Smooth muscle cell (in vitro differentiated cells): ENCODE measurements around the gene RPTOR. TPM values are rescaled to one million over a fixed set of nuclear protein-coding genes. Genes with fewer than 3 reads are reported as not detected.
A peak's percentile ranks its signal among the peaks of the same experiment; 100 is the strongest.

Experiments
- DNase-seq: peaks from one replicate; lab custom pipeline; 2025; ENCODE audit not compliant: unreplicated experiment; lab: John Stamatoyannopoulos, UW
- H2AFZ ChIP-seq: fragments of 200-600 bp; sonication (generic); 2 replicates; pipeline ENCODE4 v1.6.0; 2016; ENCODE audit warnings: antibody characterized with exemption, low read depth, mild to moderate bottlenecking
- H3F3A ChIP-seq: fragments of 200-600 bp; sonication (generic); 2 replicates; pipeline ENCODE4 v1.6.0; 2017; ENCODE audit warnings: antibody characterized with exemption, low read depth
- H3K27ac ChIP-seq: fragments of 200-600 bp; sonication (generic); 2 replicates; pipeline ENCODE4 v1.5.1; 2016; ENCODE audit warnings: low read depth, mild to moderate bottlenecking
- H3K27me3 ChIP-seq: fragments of 200-600 bp; sonication (generic); 2 replicates; pipeline ENCODE4 v1.6.1; 2016; ENCODE audit warnings: low read depth, mild to moderate bottlenecking
- H3K36me3 ChIP-seq: fragments of 200-600 bp; sonication (generic); 2 replicates; pipeline ENCODE4 v1.5.1; 2016; ENCODE audit warnings: low read depth
- H3K4me1 ChIP-seq: fragments of 200-600 bp; sonication (generic); 2 replicates; pipeline ENCODE4 v1.5.1; 2016; ENCODE audit warnings: low read depth
- H3K4me2 ChIP-seq: fragments of 200-600 bp; sonication (generic); 2 replicates; pipeline ENCODE4 v1.6.0; 2016; ENCODE audit warnings: mild to moderate bottlenecking
- H3K4me3 ChIP-seq: fragments of 200-600 bp; sonication (generic); 2 replicates; pipeline ENCODE4 v1.5.1; 2016; ENCODE audit warnings: mild to moderate bottlenecking
- H3K79me2 ChIP-seq: fragments of 200-600 bp; sonication (generic); 2 replicates; pipeline ENCODE4 v1.6.0; 2016; ENCODE audit warnings: low read depth, mild to moderate bottlenecking
- H3K9ac ChIP-seq: fragments of 200-600 bp; sonication (generic); 2 replicates; pipeline ENCODE4 v1.6.0; 2016; ENCODE audit warnings: low read depth
- H3K9me3 ChIP-seq: fragments of 200-600 bp; sonication (generic); replicated peaks from 2 replicates; pipeline ENCODE4 v1.5.1; 2016; ENCODE audit warnings: low read depth
- H4K20me1 ChIP-seq: fragments of 200-600 bp; sonication (generic); 2 replicates; pipeline ENCODE4 v1.6.0; 2016; ENCODE audit warnings: low read depth
- WGBS: methylation state at CpG from one replicate; pipeline ENCODE4 v1.1.7; 2016; ENCODE audit warnings: low lambda C conversion rate; 5-methylcytosine and 5-hydroxymethylcytosine counted together
- polyA plus RNA-seq: library from polyadenylated mRNA; unstranded; fragments of >200 nt; fragmentation: Nextera tagmentation; extraction: Ambion mirVana; gene quantifications from 2 replicates; pipeline ENCODE4 v1.2.1, GENCODE V29; 2016
- total RNA-seq: library from RNA; depleted of rRNA; stranded (reverse); fragments of >200 nt; gene quantifications from 2 replicates; pipeline ENCODE4 v1.2.3, GENCODE V29; 2014
- TF ChIP-seq, protein P1 (sequence below): fragments of 200-600 bp; sonication (generic); IDR thresholded peaks from 2 replicates; pipeline ENCODE4 v1.5.1; 2017; ENCODE audit warnings: borderline replicate concordance, mild to moderate bottlenecking, antibody characterized with exemption; ENCODE audit not compliant: insufficient read depth, poor library complexity, severe bottlenecking

RPTOR gene
- total and polyA plus RNA-seq, 2 experiments from 2014 or later: 10.6 to 12.2 TPM

DNA sequence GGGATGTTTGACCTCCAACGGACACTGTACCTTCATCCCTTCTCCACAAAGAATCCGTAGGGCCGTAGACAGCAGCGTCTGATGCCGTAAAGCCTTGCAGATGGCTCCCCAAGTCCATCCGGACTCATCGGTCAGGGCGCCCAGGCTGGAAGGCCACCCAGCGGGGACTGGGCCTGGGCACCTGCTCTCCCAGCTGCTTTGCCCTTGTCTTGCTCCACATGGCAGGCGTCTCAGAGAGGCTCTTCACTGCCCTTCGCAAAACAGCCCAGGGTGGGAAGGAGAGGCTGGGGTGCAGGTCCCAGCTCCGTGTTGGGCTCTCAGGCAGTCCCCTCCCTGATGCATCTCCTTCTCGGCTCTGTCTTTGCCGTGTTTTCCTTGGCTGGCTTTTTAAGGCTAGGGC, 6.2 kb upstream of the RPTOR start:
- TF ChIP-seq, protein P1, sequence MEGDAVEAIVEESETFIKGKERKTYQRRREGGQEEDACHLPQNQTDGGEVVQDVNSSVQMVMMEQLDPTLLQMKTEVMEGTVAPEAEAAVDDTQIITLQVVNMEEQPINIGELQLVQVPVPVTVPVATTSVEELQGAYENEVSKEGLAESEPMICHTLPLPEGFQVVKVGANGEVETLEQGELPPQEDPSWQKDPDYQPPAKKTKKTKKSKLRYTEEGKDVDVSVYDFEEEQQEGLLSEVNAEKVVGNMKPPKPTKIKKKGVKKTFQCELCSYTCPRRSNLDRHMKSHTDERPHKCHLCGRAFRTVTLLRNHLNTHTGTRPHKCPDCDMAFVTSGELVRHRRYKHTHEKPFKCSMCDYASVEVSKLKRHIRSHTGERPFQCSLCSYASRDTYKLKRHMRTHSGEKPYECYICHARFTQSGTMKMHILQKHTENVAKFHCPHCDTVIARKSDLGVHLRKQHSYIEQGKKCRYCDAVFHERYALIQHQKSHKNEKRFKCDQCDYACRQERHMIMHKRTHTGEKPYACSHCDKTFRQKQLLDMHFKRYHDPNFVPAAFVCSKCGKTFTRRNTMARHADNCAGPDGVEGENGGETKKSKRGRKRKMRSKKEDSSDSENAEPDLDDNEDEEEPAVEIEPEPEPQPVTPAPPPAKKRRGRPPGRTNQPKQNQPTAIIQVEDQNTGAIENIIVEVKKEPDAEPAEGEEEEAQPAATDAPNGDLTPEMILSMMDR: no peak
- Histone ChIP-seq H3K4me3 (no peak overlapping the region), H2AFZ (no peak overlapping the region), H3K27me3 (no peaks in the 10 kb centered on the region), H3K79me2 (no peaks in the 10 kb centered on the region), H3K4me2 (no peak overlapping the region), H3K36me3 (no peaks in the 10 kb centered on the region), H3K27ac (no peak overlapping the region), H3K4me1 (no peaks in the 10 kb centered on the region), H3K9ac (no peak overlapping the region), H3K9me3 (no peaks in the 10 kb centered on the region), H3F3A (no peaks in the 10 kb centered on the region), H4K20me1 (no peaks in the 10 kb centered on the region)
- WGBS: 92% methylated on average over 14 of the region's 14 CpGs
- no peak for DNase-seq

DNA sequence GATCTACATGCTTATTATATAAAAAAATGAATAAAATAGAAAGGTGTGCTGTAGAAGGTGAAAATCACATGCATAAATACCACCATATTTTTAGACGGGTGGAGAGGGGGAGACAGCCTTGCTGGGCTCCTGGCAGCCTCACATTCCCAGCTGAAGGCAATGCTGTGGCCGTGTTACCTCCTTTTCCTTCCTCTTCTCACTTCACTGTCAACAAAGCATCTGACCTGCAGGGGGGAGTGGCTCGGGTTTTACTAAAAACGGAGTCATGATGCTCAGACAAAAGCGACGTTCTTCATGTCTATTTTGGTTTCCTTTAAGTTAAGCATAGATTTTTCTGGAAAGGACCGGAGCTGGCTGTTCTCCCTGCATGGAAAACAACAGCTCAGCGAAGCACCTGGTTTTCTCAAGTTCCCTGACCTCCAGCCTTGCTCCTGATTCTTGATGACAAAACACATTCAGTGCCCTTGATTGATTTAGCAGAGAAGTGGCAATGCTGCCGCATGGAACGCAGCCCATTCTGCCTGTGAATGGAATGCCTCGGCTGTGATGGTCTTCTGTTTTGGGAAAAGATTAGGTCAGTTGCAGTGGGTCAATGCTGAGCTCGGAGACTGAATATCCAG, 5.5 kb upstream of the RPTOR start:
- Histone ChIP-seq H3K9me3 (no peaks in the 10 kb centered on the region), H3K27ac (no peak overlapping the region), H3F3A (no peaks in the 10 kb centered on the region), H2AFZ (no peak overlapping the region), H3K4me1 (no peaks in the 10 kb centered on the region), H3K36me3 (no peaks in the 10 kb centered on the region), H3K4me3 (no peak overlapping the region), H3K4me2 (no peak overlapping the region), H4K20me1 (no peaks in the 10 kb centered on the region), H3K27me3 (no peaks in the 10 kb centered on the region), H3K79me2 (no peaks in the 10 kb centered on the region), H3K9ac (no peak overlapping the region)
- 56% methylated on average over 12 of the region's 12 CpGs for WGBS
- no peak for DNase-seq
- TF ChIP-seq, protein P1: no peak

DNA sequence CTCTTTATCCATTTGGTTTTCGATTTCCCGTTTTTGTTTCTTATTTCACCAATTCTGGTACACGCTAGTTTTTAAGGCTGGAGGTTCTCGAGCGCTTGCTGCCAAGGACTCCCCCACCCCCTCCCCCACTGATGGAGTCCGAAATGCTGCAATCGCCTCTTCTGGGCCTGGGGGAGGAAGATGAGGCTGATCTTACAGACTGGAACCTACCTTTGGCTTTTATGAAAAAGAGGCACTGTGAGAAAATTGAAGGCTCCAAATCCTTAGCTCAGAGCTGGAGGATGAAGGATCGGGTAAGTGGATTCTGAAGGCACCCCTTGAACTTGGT, 825 bp downstream of the RPTOR start:
- Histone ChIP-seq H3K79me2 (peaks cover 56% of the 10 kb centered on the region), H3K4me3 (peak overlapping the region; percentile 76), H4K20me1 (peaks cover 17% of the 10 kb centered on the region), H3K27me3 (no peaks in the 10 kb centered on the region), H3F3A (no peaks in the 10 kb centered on the region), H3K27ac (peak overlapping the region; percentile 77), H3K4me2 (peak overlapping the region; percentile 93), H3K9ac (peak overlapping the region; percentile 93), H3K4me1 (peaks cover 14% of the 10 kb centered on the region), H3K36me3 (no peaks in the 10 kb centered on the region), H3K9me3 (no peaks in the 10 kb centered on the region), H2AFZ (peak overlapping the region; percentile 90)
- WGBS: 9% methylated on average over 8 of the region's 8 CpGs
- TF ChIP-seq, protein P1: no peak
- no peak for DNase-seq

DNA sequence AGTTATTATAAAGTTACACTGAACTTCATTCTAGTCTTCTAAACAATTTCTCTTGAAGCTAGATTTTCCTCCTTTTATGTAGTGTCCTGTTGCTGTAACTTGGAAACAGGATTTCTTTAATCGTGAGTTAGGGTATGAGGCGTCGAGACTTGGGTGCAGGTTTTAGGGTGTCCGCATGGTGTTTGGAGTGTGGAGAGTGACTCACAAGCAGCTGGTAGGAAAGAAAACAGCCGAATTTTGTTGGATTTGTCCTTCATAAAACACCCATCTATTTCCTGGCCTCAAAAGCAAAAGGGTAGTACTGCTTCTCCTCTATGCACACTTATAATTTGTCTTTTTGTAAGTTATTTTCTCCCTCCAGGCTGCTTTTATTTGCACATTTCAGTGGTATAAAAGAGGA, 1.6 kb downstream of the RPTOR start:
- peak overlapping the region; percentile 76 for H3K4me3 ChIP-seq
- H4K20me1 ChIP-seq: peaks cover 24% of the 10 kb centered on the region
- no peak overlapping the region for H3K27ac ChIP-seq
- no peaks in the 10 kb centered on the region for H3F3A ChIP-seq
- 85% methylated on average over 5 of the region's 5 CpGs for WGBS
- no peaks in the 10 kb centered on the region for H3K9me3 ChIP-seq
- H3K4me2 ChIP-seq: peak overlapping the region; percentile 93
- H3K9ac ChIP-seq: peak overlapping the region; percentile 93
- no peak overlapping the region for H2AFZ ChIP-seq
- DNase-seq: no peak
- H3K79me2 ChIP-seq: peaks cover 62% of the 10 kb centered on the region
- H3K27me3 ChIP-seq: no peaks in the 10 kb centered on the region
- peaks cover 14% of the 10 kb centered on the region for H3K4me1 ChIP-seq
- H3K36me3 ChIP-seq: no peaks in the 10 kb centered on the region
- TF ChIP-seq, protein P1: no peak
